Fibroblast of lung (primary cell): ENCODE results near the gene DIP2C. TPM values are rescaled to one million over a fixed set of nuclear protein-coding genes. Genes with fewer than 3 reads are reported as not detected.

ENCODE experiments used
- DNase-seq, 2 donors: peaks; one replicate each; pipeline versions ENCODE4 v3.0.0 to v3.0.0-alpha.2; 2010; ENCODE audit warnings: low read depth in 2 of 2
- H2AFZ ChIP-seq: 2 replicates; pipeline ENCODE4 v1.5.1; 2012; ENCODE audit warnings: low read length, control low read depth, inconsistent platforms
- H3K27ac ChIP-seq: 2 replicates; pipeline ENCODE4 v1.5.1; 2011; ENCODE audit warnings: low read length, control low read depth; ENCODE audit not compliant: insufficient read depth
- H3K27me3 ChIP-seq: 2 replicates; pipeline ENCODE4 v1.5.1; 2011; ENCODE audit warnings: mild to moderate bottlenecking, low read length; ENCODE audit not compliant: control insufficient read depth, insufficient read depth
- H3K36me3 ChIP-seq: 2 replicates; pipeline ENCODE4 v1.5.1; 2011; ENCODE audit warnings: low read length; ENCODE audit not compliant: control insufficient read depth, insufficient read depth
- H3K4me1 ChIP-seq: 2 replicates; pipeline ENCODE4 v1.5.1; 2011; ENCODE audit warnings: low read length; ENCODE audit not compliant: control insufficient read depth, insufficient read depth; ENCODE audit errors: extremely low read depth
- H3K4me2 ChIP-seq: 2 replicates; pipeline ENCODE4 v1.5.1; 2011; ENCODE audit warnings: low read length, control low read depth; ENCODE audit not compliant: insufficient read depth; ENCODE audit errors: extremely low read depth
- H3K4me3 ChIP-seq, 4 experiments: fragments of 200-600 bp in 1 of 4; sonication (generic) in 1 of 4; replicated peaks in 1 of 4; 2 replicates each; pipeline ENCODE4 v1.5.1; 2011 to 2016; ENCODE audit warnings: low read length in 4 of 4, low read depth in 3 of 4, mild to moderate bottlenecking in 3 of 4, control low read depth in 2 of 4, inconsistent platforms in 1 of 4, mixed read lengths in 1 of 4; ENCODE audit not compliant: insufficient read depth in 1 of 4; ENCODE audit errors: control extremely low read depth in 1 of 4
- H3K79me2 ChIP-seq: 2 replicates; pipeline ENCODE4 v1.5.1; 2012; ENCODE audit warnings: mild to moderate bottlenecking, low read length, inconsistent platforms; ENCODE audit not compliant: control insufficient read depth, insufficient read depth
- H3K9ac ChIP-seq: 2 replicates; pipeline ENCODE4 v1.5.1; 2011; ENCODE audit warnings: mild to moderate bottlenecking, low read length, control low read depth; ENCODE audit not compliant: insufficient read depth
- H3K9me3 ChIP-seq: 2 replicates; pipeline ENCODE4 v1.5.1; 2012; ENCODE audit warnings: low read depth, low read length; ENCODE audit not compliant: control insufficient read depth, insufficient read depth
- H4K20me1 ChIP-seq: 2 replicates; pipeline ENCODE4 v1.5.1; 2011; ENCODE audit warnings: low read length; ENCODE audit not compliant: control insufficient read depth, insufficient read depth; ENCODE audit errors: extremely low read depth
- EZH2 ChIP-seq: IDR thresholded peaks from 2 replicates; pipeline ENCODE4 v1.5.1; 2012; ENCODE audit warnings: low read length, control low read depth, mild to moderate bottlenecking; ENCODE audit errors: missing control alignments
- polyA plus RNA-seq, 2 donors: library from polyadenylated mRNA; depleted of rRNA in 1 of 2; stranded (reverse) in 1 of 2; unstranded in 1 of 2; fragments of >200 nt; gene quantifications; 2 replicates each; pipeline ENCODE4 v1.2.1, GENCODE V29; 2011 to 2012; ENCODE audit warnings: missing spikeins in 1 of 2
- total RNA-seq: library from RNA; depleted of rRNA; stranded (reverse); fragments of >200 nt; gene quantifications from 2 replicates; pipeline ENCODE4 v1.2.1, GENCODE V29; 2014
- TF ChIP-seq, protein P1 (sequence below), 2 donors: IDR thresholded peaks in 1 of 2; conservative IDR thresholded peaks in 1 of 2; 1 replicate in 1 of 2; 2 replicates in 1 of 2; pipeline ENCODE4 v1.5.1; 2011 to 2012; ENCODE audit warnings: low read length in 2 of 2, control low read depth in 1 of 2, inconsistent platforms in 1 of 2, low read depth in 1 of 2, mild to moderate bottlenecking in 1 of 2

Gene DIP2C
- total and polyA plus RNA-seq, 2 donors (not counting 1 experiment from before 2014, with no cell fraction given) = 10.7 to 18.3 TPM

- Histone ChIP-seq H3K9me3 (no peaks in the 10 kb centered on the region), H3K27me3 (no peaks in the 10 kb centered on the region), H3K27ac (peak overlapping the region; percentile 18), H2AFZ (no peak overlapping the region), H3K79me2 (no peaks in the 10 kb centered on the region), H3K4me1 (peaks cover 17% of the 10 kb centered on the region), H3K4me3 (no peak overlapping the region), H3K9ac (no peak overlapping the region), H4K20me1 (no peaks in the 10 kb centered on the region), H3K36me3 (peaks cover 3% of the 10 kb centered on the region), H3K4me2 (no peak overlapping the region)
- TF ChIP-seq, protein P1, sequence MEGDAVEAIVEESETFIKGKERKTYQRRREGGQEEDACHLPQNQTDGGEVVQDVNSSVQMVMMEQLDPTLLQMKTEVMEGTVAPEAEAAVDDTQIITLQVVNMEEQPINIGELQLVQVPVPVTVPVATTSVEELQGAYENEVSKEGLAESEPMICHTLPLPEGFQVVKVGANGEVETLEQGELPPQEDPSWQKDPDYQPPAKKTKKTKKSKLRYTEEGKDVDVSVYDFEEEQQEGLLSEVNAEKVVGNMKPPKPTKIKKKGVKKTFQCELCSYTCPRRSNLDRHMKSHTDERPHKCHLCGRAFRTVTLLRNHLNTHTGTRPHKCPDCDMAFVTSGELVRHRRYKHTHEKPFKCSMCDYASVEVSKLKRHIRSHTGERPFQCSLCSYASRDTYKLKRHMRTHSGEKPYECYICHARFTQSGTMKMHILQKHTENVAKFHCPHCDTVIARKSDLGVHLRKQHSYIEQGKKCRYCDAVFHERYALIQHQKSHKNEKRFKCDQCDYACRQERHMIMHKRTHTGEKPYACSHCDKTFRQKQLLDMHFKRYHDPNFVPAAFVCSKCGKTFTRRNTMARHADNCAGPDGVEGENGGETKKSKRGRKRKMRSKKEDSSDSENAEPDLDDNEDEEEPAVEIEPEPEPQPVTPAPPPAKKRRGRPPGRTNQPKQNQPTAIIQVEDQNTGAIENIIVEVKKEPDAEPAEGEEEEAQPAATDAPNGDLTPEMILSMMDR (conservative IDR thresholded peaks at IDR 0.05 in 1 of 2, IDR thresholded peaks at IDR 0.05 in 1 of 2; ENCODE audit: low read depth in 1 of 2, low read length in 2 of 2) = no peak
- TF ChIP-seq EZH2 = no peak
- DNase-seq = no peak
Measured at GRCh38 chr10:314381-314780, 375.1 kb downstream of the DIP2C start.

DNA sequence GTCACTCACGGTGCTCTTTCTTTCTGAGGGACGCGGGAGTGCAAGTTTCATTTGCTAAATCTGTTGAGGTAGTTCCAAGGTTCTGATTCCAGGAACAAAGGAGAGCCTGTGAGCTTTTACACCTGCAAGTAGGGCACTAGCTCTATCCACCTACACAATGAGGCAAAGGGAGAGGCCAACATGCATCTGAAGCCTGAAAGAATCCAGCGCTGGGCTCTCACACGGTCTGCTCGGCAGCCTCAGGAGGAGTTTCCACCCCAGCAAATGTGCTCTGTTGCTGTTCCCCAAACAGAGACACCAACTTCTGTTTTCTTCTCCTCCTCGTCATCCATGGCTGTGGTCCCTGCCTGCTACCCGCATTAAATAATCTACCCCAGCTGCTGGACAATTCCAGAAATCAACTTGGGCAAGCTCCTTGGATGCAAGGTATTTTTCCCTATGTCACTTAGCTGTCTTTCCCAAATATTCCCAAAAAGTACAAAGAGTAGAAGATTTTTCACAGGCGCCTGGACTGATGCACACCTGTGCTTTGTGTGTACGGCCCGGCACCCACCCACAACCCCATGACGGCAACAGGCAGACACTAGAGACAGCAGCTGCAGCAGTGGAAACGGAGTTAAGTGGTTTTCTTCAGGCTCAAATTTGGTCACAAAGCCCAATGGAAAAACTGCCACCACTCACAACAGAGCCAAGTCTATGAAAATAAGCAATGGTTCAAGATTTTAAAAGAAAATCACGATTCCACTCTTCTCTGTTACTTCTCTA, 377.4 kb downstream of the DIP2C start:
- Histone ChIP-seq H2AFZ (no peak overlapping the region), H3K79me2 (no peaks in the 10 kb centered on the region), H3K27ac (no peak overlapping the region), H4K20me1 (no peaks in the 10 kb centered on the region), H3K27me3 (no peaks in the 10 kb centered on the region), H3K4me3 (no peak overlapping the region), H3K36me3 (peaks cover 5% of the 10 kb centered on the region), H3K4me1 (peaks cover 8% of the 10 kb centered on the region), H3K4me2 (no peak overlapping the region), H3K9me3 (no peaks in the 10 kb centered on the region), H3K9ac (no peak overlapping the region)
- no peak for DNase-seq
- TF ChIP-seq, protein P1 (conservative IDR thresholded peaks at IDR 0.05 in 1 of 2, IDR thresholded peaks at IDR 0.05 in 1 of 2; ENCODE audit: low read depth in 1 of 2, low read length in 2 of 2) = no peak
- TF ChIP-seq EZH2 = no peak

DNA sequence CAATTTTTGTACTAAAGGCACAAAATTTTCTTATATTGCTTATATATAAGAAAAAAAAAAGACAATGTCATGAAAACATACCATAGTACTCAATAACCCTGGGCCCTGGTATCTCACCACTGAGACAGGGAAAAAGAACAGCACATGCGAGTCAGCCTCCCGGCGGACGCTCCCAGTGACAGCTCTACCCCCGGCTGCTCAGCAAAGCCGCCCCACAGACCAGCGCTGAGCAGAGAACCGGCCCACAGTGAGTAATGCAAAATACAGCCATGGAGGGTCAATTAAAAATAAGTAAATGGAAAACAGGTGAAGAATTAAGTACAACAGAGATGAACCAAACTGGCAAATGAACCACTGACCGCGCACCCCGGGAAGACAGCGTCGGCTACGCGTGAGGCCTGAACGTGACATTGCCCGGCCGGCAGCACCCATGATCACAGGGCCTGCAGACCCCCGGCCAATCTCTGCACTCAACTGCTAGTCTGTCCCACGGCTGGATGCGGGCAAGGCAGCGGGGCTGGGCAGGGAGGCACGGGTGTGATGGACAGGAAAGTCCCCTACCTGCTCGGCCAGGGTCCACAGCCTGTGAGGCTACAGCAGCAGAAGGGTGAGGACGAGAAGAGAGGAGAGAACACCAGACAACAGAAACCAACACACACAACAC, 378.4 kb downstream of the DIP2C start:
- Histone ChIP-seq H2AFZ (no peak overlapping the region), H3K9me3 (no peaks in the 10 kb centered on the region), H3K4me2 (no peak overlapping the region), H4K20me1 (no peaks in the 10 kb centered on the region), H3K27me3 (no peaks in the 10 kb centered on the region), H3K79me2 (no peaks in the 10 kb centered on the region), H3K27ac (no peak overlapping the region), H3K9ac (no peak overlapping the region), H3K4me1 (peaks cover 6% of the 10 kb centered on the region), H3K36me3 (peaks cover 5% of the 10 kb centered on the region), H3K4me3 (no peak overlapping the region)
- TF ChIP-seq, protein P1 (conservative IDR thresholded peaks at IDR 0.05 in 1 of 2, IDR thresholded peaks at IDR 0.05 in 1 of 2; ENCODE audit: low read depth in 1 of 2, low read length in 2 of 2) = no peak
- TF ChIP-seq EZH2 = no peak
- DNase-seq = peak; percentile 27 to 40
